Activated CD4-positive, alpha-beta T cell treated with anti-CD3 and anti-CD28 coated beads, Interleukin-2, Interleukin-4, amounts not matched to agents 100 ng/mL and 50 ng/mL, durations not matched to agents 16 hours and 8 hours (primary cell): Measurements from ENCODE around the gene RER1.

Source experiments
- DNase-seq: peaks from one replicate; pipeline ENCODE4 v3.0.0-alpha.2; 2020; ENCODE audit warnings: low spot score

RER1 gene

DNA sequence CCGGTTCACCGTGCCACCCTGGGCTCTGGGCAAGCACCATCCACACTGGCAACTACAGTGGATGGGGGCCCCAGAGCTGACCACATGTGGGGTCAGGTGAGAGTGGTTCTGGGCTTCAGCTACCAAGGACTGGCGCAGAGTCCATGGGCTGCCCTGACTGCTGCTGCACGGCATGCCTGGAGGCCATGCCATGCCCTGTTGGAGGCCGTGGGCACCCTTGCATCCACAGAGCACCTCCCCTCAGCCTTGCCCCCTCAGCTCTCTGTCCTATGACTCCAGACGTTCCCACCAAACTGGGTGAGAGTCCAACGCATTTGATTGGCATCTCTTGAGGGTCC, 15.7 kb upstream of the RER1 start:
- no peak for DNase-seq

DNA sequence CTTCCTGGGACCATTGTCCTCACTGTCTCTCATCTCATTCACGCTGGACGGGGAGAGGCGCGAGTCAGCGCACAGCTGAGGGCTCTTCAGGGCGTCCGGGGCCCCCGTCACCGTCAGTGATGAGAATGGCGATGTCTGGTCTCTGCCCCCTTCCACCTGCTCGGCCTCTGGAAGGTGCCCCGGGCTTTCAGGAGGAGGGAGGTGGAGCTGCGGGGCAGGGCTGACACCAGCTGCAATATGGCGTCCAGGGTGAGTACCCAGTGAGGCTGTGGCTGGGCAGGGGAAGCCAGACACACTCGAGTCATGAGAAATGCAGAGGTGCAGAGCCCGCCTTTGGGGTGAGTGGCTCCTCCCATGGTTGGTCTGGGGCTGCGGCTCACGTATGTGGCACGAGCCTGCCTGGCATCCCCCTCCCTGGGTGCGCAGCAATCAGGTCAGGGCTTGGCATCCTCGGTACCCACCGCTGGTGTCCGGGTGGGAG, 15.3 kb upstream of the RER1 start:
- DNase-seq = no peak

DNA sequence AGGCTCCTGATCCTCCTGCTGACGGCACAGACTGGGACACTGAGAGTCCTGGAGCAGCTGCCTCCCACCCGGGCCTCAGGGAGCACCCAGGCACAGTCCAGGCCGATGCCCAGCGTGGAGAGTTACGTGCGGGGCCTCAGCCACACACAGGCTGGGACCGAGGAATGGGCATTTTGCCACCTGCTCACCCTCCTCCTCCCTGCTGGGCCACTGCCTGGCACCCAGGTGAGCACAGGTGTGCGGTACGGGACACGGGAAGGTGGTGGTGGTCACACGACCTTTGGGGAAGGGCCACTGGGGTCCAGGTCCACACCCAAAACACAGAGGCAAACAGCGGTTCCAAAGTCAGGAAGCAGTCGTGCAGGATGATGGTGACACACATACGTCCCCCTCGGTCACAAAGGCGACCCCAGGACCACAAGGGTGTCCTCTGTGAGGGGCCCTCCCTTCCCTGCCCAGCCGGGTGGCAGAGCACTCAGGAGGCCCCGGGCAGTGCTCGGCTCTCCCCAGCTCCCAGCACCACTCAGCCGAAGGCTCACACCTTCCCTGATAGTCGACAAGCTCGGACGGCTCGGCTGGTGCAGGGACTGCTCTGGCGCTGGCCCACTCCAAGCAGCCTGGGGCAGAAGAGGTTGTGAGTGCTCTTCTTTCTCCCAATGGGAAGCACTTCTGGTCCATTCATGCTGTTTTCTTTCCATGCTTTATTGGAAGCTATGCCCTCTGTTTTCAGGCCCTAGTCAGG, 14.5 kb upstream of the RER1 start:
- no peak for DNase-seq

DNA sequence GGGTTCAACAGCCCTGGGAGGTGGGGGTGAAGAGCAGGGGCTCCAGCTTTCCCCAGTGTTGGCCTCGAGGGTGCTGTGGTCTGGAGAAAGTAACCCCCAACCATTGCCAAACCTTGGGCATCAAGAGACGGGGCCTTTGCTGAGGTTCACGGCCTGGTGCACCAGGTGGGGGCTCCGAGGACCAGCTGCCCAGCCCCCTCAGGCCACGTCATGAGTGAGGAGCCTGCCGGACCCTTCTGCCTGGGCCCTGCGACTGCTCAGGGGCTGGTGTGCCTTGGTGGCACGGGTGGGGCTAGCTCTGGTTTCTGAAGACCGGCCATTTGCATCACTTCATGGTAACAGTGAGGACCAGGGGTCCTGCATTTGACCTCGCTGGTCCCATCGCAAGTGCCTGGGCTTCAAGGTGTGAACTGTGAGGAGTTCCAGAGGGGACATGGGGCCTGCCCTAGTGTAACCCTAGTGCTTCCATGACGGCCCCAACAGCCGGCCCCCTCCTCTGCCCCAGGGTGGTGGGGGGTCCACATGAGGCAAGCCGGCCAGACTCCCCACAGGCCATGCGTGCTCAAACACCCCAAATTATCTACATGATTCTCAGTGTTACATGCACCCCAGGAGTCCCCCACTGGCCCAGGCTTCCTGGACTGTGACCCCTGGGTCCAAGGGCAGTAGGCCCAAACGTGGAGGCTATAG, 13.7 kb upstream of the RER1 start:
- DNase-seq = no peak

DNA sequence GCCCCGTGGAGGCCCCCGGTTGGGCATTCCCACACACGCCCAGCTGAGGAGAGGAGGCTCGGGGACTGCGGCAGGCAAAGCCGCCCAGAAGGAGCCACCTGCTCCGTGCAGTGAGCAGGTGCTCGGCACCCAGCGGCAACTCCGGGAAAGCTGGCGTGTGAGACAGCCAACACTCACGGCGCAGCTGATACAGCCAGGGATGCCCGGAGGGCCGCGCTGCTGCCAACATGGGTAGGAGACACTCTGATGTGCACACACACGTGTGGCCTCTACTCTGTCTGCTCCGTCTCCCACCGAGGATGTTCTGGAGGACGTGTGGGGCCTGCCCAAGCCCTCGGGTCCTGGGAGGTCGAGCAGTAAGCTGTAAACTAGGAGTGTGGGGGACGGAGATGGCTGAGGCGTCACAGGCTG, 13.2 kb upstream of the RER1 start:
- no peak for DNase-seq

DNA sequence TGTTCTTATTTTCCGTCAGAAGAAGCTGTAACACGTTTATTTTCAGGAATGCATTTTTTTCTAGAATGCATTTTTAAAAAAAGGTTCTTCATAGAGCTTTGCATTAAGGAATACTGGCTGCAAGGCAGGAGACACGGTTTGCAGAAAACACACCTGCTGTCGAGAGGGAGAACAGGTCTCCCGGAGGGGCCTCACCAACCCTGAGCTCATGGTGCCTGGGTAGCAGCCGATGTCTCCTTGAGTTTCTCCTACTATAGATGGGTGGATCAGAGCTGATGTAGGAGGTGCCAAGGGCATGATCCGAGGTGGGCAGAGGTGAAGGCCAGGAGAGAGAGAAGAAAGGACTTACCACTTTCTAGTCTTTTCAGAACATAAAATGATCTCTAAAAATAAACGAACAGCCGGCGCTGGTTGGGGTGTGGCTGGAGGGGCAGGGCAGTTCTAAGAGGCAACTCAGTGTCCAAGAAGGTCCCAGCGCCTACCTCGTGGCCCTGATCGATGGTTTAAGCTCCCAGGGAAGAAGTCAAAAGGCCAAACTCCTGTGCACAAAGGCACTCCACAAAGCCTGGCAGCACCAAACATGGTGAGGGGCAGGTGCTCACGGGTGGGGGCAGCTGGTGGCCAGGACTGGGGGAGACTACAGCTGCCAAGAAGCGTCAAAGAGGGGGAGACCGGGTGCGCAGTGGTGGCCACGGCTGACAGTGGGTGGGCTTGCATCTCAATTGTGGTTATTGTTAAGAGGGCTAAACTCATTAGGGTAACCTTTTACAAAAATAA, 12.5 kb upstream of the RER1 start:
- DNase-seq = no peak

DNA sequence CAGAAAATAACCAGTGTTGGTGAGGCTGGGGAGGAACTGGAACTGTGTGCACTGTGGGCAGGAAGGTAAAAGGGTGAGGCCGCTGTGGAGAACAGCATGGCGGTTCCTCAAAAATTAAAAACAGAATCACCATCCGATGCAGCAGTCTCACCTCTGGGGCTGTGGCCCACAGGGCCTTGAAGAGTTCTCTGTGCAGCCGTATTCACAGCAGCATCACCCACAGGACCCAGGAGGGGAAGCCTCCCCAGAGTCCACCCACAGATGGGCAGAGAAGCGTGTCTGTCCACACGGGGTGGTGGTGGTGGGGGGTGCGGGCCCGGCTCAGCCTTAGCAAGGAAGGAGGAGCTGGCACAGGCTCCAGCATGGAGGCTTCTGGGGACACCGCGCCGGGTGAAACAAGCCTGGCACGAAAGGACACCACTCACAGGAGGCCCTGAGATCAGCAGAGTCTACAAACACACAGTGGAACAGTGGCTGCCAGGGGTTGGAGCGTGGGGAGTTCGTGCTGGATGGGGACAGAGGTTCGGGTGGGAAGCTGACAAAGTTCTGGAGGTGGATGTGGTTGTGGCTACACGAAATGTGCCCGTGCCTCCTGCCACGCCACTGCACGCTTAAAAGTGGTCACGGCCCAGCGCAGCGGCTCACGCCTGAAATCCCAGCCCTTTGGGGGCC, 11.8 kb upstream of the RER1 start:
- no peak for DNase-seq

DNA sequence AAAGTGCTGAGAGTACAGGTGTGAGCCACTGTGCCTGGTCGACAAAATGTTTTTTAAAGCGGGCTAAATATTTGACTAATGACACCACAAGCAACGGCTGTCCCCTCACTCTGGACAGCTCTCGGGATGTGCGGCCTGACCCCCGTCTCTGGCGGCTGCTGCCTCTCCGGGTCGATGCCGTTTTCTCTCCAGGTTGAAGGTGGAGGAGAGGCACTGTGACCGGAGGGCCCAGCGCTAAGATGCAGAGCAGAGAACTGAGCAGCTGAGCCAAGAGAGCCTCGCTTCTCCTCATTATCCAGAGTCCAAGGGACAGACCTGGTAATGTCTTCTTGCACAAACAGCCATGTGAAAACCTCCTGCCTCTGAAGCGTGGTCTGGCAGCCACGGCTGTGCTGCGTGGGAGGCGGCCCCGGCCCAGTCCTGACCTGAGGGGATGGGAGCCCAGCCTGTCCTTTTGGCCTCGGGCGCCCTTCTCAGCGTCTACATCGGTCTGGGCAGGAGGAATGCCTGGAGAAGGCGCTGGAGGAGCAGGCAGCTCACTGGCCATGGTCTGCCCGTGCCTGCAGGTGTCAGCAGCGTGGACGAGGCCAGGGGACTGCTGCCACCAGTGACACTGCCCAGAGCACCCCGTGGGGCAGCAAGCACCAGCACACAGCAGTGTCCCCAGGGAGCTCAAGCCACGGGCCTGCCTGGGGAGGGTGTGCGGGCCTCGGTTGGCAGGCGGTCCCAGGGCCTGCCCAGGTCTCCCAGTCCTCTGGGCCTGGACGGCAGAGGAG, 10.6 kb upstream of the RER1 start:
- no peak for DNase-seq

DNA sequence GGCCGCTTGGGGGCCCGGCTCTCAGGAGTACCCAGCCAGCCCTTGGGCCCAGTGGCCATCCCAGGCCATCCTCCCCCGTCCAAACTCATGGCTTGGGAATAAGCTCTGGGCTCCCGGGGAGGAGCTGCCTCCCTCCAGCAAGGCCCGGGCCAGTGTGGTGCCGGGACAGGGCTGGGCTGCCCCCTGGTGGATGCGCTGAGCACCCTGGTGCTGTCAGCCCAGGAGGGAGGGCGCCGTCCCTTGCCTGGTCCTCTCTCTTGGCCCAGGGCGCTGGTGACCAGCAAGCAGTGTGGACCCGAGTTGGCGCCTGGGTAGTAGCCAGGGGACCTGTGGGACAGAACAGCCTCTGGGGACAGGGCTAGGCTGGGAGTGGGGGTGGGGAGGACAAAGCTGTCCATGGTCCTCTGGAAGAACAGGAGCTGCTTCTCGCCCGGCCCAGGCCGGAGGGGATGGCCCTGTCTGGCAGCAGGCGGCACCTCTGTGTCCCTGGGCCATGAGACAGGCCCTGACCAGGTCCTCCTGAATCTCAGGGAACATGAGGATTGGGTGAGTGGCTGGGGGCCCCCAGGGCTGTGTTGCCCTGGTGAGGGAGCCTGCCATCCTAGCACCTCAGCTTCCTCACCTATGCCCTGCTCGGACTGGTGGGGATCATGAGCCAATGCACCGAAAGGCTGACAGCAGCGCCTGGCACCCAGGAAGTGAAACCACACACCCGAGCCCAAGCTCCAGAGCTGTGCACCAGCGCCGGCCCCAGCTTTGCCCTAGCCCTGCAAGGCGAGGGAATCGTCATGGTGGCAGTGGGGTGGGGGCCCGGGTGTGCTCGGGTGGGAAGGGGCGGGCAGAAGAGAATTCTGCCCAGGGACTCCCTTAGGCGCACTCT, 9.7 kb upstream of the RER1 start:
- peak; percentile 70 for DNase-seq

DNA sequence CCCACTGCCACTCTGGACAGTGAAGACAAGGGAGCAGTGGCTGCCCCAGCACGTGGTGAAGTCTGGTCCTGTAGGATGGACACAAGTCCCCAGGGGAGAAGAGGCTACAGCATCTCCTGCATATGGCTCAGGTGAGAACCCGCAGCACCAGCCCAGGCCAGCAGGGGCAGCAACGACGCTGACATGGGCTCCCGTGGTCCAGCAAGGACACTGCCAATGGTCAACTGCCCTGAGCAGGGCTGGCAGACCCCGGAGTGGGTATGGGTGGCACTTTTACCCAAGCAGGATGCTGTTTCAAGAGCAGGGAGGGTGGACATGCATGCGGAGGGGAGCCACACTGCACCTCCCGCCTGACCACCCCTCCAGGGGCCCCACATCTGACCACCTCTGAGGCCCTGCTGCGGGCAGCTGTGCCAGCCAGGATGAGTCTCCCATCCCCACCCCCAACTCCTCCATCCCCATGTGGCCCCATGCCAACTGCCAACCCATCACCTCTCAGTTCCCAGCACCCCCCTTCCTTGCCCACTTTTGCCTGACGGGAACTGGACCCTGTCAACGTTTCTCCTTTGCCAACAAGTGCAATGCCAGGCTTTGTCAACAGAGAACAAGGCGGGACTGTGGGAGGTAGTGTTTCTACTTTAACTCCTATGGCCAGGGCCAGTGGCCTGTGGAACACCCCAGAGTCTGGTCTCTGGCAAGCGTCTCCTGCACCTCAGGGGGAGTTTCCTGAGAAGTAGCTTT, 8.8 kb upstream of the RER1 start:
- DNase-seq = peak; percentile 31

DNA sequence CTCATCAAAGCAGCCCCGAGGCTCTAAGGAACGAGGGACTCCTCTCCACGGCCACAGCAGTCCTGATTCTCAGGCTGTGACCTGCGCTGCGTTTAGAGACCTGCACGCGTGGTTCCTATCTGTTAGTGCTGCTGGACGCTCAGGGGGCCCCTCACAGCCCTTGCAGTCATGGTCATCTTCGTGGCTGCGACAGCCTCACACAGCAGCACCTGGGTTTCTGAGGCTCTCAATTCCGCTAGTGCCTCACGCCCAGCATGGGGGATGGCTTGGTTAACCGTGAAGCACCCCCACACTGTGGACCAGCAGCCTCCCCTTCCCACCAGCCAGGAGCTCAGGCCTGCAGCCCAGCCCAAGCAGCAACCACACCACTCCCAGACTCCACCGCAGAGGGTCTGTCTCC, 8.1 kb upstream of the RER1 start:
- DNase-seq = no peak

DNA sequence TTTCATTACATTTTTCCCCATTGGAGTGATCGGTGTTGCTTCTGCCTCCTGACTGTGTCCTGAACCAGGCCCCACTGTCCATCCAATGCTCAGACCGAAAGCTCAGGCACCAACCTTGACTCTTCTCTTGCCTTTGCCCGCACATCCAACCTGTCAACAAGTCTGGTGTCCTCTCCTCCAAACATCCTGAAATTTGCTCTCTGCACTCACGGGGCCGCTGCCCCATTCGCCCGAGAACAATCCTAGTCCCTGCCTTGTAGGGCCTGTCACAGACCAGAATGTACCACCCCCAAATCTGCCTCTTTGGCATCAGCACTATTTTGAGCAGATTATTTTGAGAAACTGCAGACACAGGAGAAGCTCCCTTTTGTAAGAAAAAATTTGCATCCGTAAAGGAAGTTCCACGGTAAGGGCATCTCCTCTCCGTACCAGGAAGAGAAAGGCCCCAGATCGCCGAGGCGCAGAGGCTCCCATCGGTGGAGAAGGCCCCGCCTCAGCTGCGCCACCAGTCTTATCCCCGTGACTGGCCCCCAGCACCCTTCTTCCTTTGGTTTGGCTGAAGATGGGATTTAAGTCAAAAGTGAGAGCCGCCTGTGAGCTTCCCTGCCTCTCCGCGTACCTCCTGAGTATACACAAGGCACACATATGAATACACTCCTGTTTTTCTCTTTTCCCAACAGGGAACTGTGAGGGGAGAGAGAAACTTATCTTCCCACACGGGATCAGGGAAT, 7.3 kb upstream of the RER1 start:
- no peak for DNase-seq

DNA sequence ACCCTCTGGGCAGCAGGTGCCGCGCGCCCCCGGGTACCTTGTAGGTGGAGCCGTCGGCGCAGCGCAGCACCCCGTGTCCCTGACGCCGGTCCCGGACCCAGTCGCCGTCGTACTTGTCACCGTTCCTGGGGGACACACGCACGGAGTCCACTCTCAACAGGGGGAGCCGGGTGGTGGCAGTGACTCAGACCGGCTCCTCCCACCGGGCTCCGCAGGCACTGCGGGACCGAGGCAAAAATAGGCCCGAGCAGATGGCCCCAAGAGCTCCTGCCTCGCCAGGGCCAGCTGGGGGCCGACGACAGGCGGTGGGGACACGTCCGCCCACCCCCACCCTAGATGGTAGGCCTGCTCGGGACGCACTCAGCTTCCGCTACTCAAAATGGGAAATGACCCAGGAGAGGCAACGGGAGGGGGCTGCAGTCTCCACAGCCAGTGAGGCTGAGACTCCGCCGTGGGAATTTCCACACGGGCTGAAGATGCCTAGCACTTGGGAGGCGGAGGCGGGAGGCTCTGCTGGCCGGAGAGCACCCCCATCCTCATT, 6.6 kb upstream of the RER1 start:
- no peak for DNase-seq

DNA sequence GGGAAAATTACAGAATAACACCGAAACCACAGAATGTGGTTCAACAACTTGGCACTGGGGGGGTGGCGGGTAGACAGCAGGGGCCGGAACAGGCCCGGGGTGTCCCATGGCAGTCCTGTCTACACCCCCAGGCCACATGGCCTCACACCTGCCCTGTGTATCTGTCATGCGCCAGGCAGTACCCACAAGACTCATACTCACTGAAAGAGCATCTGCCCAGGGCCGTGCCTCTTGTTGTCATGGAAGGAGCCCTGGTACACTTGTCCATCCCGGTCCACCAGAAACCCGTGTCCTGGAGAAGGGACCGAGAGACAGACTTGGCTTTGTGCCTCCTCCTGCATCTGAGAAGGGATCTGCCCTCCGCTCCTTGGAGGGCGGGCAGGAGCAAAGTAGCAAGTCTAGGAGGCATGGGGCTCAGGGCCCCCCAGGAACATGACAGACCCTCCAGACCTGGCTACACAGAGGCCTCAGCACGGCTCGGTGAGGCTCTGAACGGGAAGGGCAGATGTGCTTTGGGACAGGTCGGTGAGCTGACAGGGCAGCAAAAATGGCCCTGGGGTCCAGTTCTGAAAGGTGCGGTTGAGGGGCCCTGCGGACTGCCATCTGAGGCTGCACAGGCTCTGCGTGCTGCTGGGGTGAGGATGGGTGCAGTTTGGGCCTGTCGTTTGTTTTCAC, 5.9 kb upstream of the RER1 start:
- no peak for DNase-seq

DNA sequence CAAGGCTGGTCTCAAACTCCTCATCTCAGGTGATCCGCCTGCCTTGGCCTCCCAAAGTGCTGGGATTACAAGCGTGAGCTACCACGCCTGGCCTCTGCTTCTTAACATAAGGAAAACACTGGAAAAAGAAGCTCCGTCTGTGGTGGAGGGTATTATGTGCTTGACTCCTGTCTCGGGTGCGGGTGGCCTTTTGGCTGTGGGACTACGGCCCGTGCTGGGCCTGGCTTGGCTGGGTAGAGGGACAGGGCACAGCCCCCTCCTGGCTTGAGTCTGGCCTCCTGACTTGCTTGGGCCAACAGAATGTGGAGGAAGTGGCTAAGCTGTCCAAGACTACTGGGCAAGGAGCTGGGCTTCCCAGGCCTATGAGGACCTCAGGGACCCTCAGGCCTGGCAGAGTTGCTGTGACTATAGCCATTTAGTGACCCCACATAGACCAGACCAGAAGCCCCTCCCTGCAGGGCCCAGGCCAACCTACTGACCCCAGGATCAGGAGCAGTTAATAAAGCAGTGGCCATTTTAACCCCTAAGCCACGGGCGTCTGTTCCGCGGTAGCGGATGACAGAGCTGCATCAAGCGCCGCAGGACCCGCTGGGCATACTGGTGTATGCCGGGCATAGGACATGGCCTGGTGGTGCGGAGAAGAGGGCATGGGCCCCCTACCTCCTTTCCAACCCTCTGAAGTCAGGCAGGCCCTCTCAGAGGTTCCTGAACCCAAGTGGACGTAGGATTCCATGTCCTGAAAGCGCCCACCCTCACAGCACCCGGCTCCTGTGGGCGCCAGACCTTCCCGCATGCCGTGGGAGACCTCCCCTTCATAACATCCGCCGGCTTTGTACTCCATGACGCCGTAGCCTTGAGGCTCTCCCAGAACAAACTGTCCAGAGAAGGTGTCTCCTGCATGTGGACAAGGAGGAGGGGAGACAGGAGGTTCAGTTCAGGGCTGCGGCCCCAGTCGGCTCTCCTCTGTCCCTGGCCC, 4.7 kb upstream of the RER1 start:
- no peak for DNase-seq

DNA sequence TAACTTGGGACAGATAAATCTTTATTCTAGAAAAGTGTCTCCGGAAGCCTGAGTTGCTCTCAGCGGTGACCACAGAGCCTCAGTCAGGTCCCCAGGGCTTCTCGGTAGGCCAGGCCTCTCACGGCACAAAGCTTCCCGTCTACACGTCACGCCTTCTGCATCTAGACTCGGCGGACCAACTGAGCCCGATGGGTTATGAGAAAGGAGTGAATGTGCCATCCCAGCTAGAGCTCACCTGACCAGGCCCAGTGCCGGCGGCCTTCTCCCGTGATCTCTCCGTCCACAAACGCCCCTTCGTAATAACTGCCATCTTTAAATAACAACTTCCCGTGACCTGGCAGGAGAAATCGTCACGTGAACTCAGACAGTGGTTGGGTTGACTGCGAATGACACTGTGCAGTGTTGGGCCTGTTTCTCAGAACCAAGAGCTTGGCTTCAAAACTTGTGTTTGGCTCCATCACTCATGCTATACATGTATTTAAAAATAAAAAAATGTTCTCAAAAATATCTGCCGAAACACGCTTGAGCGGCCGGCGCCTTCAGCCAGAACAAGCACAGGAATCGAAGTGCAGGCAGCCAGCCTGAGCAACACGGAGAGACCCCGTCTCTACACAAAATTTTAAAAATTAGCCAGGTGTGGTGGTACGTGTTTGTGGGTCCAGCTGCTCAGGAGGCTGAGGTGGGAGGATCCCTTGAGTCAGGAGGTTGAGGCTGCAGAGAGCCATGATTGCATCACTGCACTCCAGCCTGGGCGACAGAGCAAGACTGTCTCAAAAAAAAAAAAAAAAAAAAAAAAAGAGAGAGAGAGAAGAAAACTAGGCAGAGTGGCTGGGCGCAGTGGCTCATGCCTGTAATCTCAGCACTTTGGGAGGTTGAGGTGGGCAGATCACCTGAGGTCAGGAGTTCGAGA, 3.4 kb upstream of the RER1 start:
- no peak for DNase-seq
